Activated CD8-positive, alpha-beta memory T cell treated with anti-CD3 and anti-CD28 coated beads for 4 hours (primary cell): ENCODE measurements around the gene FAM216B.
"Not testable (repeated sequence)": the region's sequence is repeated elsewhere in the genome, so short reads cannot be mapped to it uniquely, and the experiment has no call there.

Source experiments
- DNase-seq, 2 donors: peaks; one replicate each; pipeline ENCODE4 v3.0.0-alpha.2; 2020; ENCODE audit warnings: low read depth in 2 of 2

FAM216B gene

DNA sequence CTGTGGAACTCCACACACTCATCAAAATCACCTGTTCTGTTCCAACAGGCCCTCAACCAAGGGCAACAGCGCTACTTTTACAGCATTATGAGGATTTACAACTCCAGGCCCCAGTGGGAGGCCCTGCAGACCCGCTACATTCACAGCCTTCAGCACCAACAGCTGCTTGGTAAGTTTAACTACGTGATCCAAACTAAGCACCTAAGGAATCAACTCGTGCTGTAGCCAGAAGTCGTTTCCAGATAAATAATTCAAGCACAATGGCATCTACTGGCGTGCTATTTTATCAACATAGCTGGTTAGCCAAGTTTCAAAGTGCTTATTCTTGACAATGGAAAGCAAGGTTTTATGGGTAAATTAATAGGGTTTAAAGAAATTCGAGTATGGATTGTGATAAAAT lies 5.3 kb downstream of the FAM216B start:
- DNase-seq = no peak

GRCh38 chr13:42788601-42789000 lies 7.2 kb downstream of the FAM216B start:
- DNase-seq = no peak

DNA sequence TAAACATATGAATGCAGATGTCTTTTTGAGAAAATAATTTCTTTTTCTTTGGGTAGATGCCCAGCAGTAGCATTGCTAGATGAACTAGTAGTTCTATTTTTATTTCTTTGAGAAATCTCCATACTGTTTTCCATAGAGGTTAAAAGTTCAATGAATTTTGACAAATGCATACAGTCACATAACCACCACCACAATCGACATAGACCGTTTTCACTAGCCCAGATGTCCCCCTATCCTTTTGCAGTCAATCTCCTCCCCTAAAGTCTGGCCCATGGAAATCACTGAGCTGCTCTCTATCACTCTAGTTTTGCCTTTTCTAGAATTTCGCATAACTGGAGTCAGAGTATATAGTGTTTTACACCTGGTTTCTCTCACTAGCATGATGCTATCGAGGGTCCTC lies 10.8 kb downstream of the FAM216B start:
- DNase-seq = no peak

GRCh38 chr13:42794577-42795275 lies 13.3 kb downstream of the FAM216B start:
- no peak for DNase-seq

GRCh38 chr13:42795666-42796065 lies 14.3 kb downstream of the FAM216B start:
- DNase-seq = no peak

GRCh38 chr13:42796747-42797356 lies 15.5 kb downstream of the FAM216B start:
- DNase-seq = no peak

- no peak for DNase-seq
Measured at GRCh38 chr13:42798118-42798517, 16.7 kb downstream of the FAM216B start.

DNA sequence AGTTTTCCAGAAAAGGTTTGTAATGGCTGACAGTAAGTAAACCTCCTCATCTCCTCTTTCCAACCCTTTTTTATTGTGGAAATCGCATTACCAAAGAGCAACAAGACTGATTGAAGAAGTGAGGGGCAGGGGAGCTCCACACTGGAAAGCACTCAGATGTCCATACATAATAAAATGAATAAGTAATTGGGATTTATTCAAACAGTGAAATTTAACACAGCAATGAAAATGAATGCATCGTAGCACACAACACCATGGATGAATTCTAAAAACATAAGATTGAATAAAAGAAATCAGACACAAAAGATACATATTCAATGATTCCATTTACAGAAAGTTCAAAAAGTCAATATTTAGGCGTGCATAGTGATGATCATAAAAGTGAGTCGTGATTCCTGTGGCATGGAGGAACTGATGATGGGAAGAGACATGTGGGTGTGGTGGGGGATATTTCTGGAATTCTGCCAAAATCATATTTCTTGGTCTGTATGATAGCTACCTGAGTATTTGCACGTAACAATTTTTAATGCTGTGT lies 18.8 kb downstream of the FAM216B start:
- no peak for DNase-seq

- no peak for DNase-seq
Measured at GRCh38 chr13:42803563-42804204, 22.3 kb downstream of the FAM216B start.

GRCh38 chr13:42804244-42804874 lies 23.0 kb downstream of the FAM216B start:
- no peak for DNase-seq

- no peak for DNase-seq
Measured at GRCh38 chr13:42807241-42807640, 25.9 kb downstream of the FAM216B start.

DNA sequence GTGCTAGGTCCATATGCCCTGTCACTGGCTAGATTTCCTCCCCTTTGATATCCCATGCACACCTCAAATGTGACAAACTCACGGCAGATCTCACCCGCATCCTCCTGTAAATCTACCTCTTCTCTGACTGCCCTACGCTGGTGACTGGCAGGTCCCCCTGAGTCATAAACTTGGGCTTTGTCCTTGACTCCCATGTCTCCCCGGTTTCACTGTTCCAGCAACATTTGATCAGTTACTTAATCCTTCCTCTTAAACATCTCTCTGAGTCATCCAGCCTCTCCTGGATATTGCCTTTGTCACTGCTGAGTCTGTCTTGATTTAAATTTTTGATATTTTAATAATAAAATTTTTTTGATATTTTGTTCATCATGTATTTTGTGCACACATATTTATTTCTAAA lies 26.5 kb downstream of the FAM216B start:
- no peak for DNase-seq

- no peak for DNase-seq
Measured at GRCh38 chr13:42808341-42808940, 27.1 kb downstream of the FAM216B start.

DNA sequence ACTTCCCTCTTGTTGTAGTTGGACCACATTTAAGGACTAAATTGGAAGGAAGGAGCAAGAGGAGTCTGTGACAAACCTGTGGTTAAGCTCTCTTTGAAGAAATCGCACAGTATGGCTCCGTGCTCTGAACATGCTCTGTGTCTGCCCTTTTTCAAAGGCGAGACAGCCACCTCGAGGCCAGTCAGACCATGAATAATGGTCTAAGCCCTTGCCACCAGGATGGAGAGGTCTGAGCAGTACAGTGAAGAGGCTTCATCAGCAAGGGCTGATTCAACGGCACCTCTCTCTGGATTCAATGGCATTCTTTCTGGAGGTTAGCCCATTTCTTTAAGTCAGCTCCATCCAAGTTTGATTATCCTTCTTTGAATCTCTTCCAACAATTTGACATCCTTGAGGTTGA lies 30.9 kb downstream of the FAM216B start:
- DNase-seq = no peak

DNA sequence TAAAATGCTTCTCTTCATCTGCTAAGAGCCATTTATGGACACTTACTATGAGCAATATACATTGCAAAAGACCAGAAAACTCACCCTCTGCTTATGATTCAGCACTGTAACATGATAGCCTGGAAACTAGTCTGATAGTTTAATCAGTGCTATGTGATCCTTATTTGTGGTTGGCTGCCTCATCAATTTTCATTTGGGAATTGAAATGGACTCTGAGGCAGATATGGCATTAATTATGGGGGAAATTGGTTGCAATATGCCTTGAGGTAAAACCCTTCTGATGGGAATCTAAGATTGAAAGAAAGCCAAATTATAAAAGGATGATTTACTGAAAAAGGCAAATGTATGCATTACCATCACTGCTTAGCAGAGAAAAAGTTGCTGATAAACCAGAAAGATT lies 33.5 kb downstream of the FAM216B start:
- DNase-seq = no peak

DNA sequence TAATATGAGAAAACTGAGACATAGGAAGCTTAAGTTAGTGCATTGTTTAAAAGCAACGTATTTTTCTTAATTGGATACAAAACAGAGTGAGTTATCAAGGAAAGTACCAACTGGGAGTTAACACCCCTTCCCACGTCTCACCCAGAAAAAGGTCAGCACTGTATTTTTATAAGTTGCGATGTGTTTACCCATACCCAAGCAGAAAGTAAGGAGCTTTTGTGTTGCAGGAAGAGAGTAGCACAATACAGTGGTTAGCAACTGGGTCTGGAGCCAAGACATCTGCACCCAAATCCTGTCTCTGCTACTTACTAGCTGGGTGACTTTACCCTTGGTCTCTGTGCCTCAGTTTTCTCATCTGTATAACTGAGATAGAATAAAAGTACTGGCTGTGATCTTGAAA lies 34.3 kb downstream of the FAM216B start:
- DNase-seq = no peak

GRCh38 chr13:42816538-42816937 lies 35.2 kb downstream of the FAM216B start:
- DNase-seq = no peak

- not testable (repeated sequence) for DNase-seq
Measured at GRCh38 chr13:42819687-42820086, 38.3 kb downstream of the FAM216B start.

DNA sequence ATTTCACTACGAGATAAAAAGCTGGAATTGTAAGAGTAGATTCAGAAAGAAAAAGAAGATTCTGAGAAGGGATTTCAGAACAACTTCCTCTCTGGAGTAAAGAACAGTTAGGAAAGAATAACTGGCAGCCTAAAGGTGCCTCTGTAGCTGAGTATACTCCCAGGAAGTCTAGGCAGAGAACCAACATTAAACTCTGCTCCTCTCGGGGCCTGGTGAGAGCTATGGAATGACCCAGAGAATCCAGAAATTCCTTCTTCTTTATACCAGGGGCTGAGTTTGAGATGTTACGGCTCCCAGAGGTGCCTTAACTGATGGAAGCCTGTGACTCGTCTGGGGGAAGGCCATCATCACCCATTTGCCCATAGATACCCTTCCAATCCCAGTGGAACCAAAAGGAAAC lies 39.1 kb downstream of the FAM216B start:
- no peak for DNase-seq

DNA sequence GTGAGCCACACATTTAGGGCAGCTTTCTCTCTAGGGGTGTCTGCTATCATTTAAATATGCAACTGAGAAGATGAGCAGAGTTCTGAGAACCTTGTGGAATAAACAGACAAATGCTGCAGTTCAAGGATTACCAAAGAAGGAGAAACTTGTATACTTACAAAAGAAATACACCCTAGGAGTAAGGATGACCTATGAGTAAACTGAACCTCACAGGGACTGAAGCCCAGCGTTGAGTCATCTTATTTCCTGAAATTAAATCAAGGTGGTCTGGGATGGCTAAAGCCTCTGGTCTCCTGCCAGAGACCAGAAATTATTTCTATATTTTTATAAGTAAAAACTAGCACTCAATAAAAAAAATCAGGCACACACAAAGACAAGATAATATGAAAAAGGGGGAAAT lies 40.1 kb downstream of the FAM216B start:
- no peak for DNase-seq

GRCh38 chr13:42832341-42833096 lies 51.1 kb downstream of the FAM216B start:
- no peak for DNase-seq
